GM19328 (cell line): ENCODE data around the gene SHROOM3.

Source experiments
- ATAC-seq: cut with Tn5 transposase; IDR thresholded peaks from one replicate; pipeline ENCODE4 v1.9.1; 2021; ENCODE audit warnings: mild to moderate bottlenecking, moderate library complexity; ENCODE audit not compliant: unreplicated experiment

Gene SHROOM3

DNA sequence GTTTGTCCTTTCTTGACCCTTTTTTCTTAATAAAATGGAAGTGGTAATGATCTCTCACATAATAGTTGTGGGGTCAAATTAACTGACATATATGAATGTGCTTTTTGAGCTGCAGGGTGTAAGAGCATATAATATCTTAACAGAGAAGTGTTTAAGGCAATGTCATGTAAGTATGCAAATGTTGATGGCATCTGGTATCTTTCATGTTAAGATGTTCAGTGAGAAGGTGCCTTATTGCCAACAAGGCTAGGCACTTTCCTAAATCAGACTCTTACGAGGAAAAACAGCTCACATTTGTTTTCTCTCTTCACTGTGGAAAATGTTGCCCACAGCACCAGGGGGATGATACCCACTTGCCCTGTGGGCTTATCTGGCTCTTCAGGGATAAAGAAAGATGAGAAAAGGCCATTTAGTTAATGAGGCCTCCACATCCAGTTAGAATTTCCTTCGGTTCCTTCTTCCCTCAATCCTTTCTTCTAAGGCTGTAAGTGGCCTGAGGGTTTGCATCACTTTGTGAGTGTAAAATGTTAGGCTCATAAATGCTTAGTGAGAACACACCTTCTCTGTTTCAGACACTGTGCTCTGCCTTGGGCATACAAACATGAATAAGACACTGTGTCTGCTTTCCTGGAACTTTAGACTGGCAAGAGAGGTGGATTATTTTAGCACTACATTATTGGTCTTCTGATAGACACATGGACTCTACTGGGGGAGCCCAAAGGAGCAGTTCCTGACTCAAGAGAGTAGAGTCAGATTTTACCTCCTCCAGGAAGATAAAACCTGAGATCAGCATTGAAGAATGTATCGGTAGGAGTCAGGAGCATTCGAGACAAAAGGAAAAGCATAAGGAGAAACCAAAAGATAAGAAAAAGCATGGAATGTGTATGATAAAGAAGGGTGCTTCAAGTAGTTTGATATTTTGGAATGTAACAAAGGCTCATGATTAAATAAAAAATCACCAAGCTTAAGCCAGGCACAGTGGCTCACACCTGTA is 327.4 kb downstream of the SHROOM3 start:
- no peak for ATAC-seq

DNA sequence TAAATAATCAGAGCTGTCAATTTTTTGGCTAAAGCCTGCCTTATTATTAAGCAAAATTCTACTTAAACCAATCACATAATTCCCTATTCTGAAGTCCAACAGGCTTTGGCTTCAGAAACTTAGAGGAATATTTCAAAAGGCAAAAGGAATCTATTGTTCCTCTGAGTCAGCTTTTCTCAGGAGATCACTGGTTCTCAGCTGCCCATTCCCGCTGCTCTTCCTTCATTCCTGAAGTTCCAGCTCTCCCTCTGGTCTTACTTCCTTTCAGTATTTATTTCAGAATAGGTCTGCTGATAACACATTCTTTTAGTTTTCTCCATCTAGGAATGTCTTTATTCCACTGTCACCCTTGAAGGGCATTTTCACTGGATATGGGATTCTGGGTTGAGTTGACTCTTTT is 329.2 kb downstream of the SHROOM3 start:
- ATAC-seq, result no peak

DNA sequence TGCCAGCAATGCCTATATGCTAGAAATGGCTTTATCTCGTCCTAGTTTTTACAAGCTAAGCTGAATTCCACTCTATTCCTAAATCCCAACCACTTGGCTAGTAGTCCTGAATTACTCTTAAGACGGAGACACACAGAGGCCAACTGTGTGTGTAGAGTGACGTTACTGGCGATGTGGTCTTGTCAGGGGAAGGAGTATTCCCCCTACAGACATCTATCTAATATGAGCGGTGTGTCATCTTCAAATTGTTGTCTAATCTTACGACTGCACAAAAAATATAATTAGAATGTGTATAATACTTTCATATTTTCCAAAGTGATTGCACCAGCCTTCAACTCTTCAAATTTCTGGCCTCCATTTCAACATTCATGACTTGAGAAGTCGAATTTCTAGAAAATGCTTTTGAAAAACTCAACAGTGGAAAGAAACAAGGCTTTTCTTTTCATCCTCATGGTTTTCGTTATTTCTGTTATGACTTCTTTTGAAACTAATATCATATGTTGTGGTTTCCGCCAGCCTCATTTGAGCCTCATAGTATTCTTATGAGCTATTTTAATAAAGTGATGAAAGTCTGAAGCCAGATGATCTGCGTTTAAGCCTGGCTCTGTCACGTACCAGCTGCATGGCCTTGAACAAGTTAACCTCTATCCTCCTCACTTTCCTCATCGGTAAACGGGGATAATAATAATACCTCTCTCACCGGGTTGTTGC is 330.6 kb downstream of the SHROOM3 start:
- no peak for ATAC-seq

DNA sequence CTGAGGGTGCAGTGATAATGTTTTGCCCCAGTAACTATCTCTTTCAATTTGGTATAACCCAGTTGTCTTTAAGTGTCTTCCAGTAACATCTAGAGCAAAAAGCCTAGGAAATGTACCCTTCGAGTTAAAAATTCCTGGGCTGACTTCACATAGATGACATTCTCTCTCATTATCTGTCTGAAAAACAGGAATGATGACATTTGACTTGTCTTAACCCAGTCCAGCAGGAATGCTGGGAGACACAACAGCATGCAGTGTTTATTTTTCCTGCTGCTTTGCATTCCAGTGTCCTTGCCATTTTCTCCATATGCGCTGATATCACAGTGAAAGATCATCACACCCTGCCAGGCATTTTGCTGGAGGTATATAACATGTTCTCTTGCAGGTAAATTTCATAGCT is 333.0 kb downstream of the SHROOM3 start:
- ATAC-seq, result no peak

DNA sequence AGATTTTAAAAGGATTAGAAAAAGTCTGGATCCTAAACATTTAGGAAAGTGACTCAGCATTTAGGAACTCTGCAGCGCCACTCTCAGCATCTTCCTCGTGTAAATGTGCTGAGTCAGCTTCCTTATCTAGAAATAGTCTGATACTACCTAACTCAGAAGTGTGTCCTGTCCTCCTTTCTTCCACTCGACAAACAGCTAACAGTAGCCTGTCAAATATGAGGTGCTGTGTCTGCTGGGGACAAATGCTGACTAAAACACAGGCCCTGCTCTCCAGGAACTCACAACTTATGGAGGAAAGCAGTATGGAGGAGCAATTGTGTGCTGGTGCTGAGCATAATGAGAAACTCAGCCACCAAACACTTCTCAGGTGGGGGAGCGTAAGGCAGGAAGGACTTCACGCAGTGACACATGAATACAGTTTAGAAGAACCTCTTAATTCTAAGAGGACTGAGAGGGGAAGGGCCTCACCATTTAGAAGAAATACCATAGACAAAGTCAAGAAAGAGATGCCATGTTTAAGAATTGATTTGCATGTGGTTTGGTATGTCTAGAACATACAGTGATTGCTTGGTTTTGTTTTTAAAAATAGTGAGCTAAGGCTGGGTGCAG is 337.6 kb downstream of the SHROOM3 start:
- ATAC-seq, result peak; percentile 68

DNA sequence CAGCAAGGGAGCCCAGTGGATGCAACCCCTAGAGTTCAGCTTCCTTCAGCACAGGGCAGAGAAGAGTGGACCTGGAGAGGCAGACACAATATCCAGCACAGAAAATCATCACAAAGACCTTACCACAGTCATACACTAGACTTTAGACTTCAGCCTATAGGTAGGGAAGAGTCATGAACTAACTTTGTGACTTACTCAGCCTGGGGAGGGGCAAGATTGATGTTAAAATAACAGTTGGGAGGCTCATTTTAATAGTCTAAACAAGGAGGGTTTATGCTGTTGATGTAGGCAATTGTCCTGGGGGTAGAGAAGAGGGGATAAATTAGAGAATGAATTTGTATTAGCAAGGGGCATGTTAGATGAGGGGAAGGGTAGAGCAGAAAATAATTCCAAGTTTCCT is 338.7 kb downstream of the SHROOM3 start:
- ATAC-seq, result no peak

DNA sequence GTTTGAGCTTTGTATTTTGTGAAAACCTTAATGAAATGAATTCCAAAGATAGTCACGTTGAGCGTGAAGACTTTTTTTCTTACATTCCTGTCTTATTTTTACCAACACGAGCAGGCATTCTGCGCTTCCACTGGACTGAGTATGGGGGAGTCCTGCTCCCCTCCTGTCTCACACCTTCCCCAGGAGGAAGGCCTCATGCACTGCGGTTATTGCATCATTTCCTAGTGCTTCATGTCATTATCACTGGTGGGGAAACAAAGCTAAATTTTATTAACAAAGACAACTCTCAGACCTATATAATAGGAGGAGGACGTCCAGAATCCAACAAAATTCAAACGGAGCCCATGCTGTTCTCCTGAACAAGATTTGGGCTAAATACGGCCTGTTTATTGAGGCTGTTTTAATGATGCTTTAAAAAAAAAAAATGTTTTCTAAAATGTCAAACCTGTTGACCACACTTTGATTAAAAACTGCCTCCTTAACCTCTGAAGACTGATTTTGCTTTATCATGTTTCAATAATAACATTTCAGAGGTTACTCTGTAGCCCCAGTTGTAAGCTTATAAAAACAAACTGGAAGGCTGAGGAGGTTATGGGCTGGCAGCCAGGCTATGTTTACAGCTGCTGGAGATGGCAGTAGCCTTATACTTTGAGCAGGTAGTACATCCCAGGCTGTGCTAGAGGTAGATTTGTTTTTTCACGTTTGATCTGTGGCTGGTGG is 344.9 kb downstream of the SHROOM3 start:
- no peak for ATAC-seq

DNA sequence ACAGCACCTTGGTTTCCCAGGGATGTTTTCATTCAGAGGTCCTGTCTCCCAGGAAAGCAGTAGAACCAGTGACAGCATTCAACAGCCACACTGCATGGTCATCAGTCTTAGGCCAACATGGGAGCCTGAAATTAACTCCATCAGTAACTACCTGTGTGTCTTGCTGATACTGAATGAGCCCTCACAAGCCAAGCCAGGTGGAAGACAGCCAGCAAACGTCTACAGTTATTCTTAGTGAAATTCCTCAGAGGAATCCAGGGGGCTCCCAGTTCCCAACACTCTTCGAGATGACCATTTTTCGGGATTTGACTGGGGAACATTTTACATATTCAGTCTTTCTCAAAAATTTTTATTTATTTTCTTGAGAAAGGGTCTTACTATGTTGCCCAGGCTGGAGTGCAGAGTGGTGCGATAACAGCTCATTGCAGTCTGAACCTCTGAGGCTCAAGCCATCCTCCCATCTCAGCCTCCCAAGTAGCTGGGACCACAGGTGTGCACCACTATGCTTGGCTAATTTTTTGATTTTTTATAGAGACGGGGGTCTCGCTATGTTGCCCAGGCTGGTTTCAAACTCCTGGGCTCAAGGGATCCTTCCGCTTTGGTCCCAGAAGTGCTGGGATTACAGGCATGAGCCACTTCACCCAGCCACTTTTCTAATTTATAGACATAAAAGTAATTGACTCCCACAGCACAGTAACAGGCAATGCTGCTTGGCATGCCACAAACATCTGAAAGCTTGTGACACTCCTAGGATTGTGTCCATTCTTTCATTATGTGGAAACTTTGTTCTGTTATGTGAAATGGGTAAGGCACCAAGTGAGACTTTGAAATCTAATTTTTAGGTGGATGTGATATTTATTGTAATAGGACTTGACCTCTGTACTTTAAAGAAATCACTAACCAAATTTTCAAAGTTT is 346.0 kb downstream of the SHROOM3 start:
- no peak for ATAC-seq

DNA sequence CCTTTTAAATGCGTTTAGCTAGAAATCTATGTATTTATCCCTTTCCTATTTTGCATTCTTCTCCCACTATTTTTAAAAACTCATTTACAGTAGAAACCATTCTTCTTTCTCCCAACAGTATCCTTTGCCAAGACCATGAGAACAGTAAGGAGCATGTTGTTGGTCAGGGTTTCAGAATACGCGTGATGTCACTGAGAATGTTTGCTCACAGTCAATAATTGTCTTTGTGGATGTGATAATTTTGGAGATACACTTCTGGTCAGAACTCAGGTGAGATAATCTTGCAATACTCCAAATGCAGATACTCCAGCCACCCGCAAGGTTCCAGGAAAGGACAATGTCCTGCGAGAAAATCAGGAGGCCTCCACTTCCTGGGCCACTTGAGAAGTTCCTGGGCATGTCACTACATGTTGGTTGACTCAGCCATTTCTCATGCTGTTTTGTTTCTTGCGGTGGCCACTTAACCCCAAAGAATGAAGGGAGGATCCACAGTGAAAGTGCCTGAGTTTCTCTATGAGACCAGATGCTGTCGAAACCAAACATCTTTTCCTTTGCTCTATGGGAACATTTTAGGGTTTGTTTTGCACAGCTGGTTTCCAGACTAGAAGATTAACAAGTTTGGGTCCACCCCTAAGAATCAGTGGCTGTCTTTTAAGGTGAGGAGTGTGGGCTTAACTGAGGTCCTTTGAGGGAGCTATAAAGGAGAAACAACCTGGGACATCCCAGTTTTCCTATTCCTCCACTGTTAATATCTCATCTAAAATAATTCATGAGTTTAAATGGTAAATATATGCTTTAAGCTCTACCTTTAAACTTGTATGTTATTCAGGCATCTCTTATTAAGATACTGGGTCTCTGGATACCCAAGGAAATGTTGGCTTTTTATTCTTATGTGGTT is 346.9 kb downstream of the SHROOM3 start:
- ATAC-seq, result no peak

DNA sequence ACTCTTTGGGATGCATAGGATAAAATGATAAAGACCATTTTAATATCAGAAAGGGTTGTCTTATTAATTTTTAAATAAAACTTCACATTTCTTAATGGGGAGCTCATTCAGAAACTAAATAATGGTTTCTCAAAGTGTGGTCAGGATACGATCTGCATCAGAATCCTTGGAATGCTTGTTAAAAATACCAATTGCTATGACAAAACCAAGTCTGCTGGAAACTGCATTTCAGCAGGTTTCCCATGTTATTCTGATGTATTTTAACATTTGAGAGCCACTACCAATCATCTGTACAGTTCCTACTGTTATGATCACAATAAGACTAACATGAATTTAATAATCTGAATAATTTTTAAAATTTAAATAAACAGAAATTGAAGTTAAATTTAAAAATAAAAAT is 347.8 kb downstream of the SHROOM3 start:
- ATAC-seq, result no peak

DNA sequence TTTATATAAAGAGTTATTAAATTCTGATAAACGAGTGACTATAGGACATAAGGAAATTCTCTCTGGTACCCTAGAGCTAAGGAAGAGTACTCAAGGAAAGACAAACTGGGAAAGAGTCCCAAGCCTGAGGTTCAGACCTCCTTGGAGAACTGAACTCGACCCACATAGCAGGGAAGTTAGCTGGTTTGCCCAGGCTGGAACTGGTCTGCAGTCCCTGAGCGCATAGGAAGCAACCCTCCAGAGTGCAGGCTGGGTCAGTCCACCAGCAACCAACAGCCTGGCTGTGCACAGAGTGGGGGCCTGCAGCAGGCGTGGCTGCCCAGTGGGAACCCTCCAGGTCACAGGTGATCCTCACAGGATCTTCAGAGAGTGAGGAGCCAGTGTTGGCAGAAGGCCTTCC is 348.8 kb downstream of the SHROOM3 start:
- no peak for ATAC-seq

DNA sequence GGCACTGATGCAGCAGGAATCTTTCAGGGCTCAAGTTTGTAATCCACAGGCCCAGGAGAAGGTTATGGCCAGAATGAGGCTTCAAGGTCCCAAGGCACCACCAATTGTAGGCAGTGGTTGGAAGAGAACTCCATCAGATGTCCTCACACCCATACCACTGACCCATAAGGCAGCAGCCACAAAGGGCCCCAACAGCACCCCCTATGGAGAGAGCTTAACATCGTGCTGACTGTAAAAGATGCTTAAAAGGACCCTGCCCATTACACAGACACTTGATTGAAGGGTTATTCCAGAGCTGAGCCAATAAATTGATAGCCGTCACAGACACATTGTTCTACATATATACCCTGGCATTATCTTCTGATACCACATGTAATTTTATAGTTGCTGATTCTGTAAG is 349.2 kb downstream of the SHROOM3 start:
- ATAC-seq, result no peak

DNA sequence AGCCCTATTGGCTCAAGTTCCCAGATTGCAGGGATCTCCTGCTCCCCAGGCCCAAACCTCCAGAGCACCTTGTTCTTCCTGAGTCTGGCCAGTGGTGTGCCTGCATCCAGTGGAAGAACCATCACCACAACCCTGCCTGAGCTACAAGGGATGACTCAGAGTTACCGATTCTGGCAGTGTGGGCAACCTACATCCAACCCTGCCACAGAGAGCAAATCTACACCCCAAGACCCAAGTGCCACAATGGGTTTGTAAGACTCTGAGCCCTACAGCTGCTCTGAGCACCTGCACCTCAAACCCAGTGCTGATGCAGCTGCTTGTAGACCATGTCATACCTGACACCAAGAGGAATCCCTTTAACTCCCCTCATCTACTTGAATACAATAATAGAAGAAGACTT is 352.9 kb downstream of the SHROOM3 start:
- ATAC-seq, result no peak

DNA sequence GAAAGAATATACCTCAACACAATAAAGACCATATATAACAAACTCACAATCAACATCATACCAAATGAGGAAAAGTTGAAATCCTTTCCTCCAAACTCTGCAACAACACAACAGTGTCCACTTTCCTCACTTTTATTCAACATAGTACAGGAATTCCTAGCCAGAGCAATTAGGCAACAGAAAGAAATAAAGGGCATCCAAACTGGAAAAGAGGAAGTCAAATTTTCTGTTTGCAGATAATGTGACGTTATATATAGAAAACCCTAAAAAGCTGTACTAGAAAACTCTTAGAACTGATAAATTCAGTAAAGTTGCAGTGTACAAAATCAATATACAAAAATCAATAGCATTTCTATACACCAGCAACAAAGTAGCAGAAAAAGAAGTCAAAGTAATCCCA is 355.3 kb downstream of the SHROOM3 start:
- no peak for ATAC-seq

DNA sequence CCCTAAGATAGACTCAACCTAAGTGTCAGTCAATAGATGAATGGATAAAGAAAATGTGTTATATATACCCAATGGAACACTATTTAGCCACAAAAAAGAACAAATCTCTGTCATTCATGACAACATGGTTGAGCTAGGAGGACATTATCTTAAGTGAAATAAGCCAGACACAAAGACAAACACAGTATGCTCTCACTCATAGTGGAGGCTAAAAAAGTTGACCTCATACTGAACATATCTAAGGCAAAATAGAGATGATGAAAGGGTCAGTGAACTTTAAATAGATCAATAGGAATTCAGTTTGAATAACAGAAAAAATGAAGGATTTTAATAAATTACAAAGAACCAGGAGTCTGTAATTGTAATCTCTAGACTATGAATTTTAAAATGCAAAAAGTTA is 356.4 kb downstream of the SHROOM3 start:
- ATAC-seq, result no peak

DNA sequence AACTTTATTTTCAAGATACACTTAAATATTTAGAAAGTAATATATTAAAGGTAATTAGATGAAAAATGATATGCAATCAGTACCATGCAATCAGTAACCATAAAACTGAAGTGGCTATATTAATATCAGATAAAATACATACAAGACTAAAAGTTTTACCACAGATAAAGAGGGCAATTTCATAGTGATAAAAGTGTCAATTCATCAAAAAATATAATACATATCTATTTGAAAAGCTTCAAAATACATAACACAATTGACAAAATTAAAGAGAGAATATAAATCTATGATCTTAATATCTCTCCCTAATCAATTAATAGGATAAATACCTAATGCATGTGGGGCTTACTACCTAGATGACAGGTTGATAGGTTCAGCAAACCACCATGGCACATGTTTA is 357.4 kb downstream of the SHROOM3 start:
- ATAC-seq, result no peak

DNA sequence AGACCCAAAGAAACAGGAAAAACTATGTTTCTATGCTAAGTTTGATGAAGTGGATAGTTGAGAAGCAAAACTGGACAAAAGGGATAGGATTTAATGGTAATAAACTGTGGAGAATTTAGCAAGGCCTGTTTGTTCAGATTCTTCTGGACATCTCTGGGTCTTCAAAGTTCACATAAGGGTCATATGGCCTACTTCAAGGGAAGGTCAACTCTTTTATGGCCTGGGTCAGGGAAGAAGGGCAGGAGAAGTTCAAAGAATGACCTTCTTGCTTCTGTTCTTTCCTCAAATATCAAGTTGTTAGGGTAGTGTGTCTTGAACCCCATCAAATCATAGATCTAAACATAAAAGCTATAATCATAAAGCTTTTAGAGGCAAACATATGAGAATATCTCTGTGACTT is 360.2 kb downstream of the SHROOM3 start:
- ATAC-seq, result no peak

DNA sequence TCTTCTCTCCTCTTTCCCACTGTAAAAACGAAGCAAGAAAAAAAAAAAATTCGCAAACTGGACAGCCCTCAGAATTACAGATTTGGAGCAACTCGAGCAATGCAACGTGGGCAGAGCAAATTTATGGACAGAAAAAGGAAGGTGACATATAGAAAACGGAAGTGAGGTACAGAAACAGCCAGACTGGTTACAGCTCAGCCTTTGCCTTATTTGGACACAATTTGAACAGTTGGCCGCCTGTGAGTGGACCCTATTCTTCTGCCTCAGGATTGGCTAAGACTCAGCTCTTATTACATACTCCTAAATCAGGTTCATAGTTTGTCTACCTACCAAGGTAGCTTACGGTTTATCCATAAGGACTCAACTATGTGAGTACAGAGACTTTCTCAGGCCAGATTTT is 364.1 kb downstream of the SHROOM3 start:
- ATAC-seq, result no peak

DNA sequence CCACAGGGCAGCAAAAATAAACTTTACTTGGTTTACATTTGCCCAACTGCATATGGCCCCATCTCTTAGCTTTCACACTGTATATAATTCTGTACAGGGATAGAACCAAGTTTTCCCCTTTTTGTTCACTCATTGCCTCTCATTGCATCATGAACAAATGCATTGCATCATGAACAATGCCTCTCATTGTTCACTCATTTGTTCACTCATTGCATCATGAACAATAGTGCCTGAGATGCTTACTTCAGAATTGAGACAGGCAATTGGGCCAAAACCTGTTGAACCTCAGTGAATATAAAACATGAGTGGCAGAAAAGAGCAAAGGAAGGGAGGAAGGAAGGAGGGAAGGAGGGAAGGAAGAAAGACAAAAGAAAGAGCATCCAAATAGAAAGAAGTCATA is 364.7 kb downstream of the SHROOM3 start:
- no peak for ATAC-seq
